ENCODE data around the gene IL12RB1. TPM values are rescaled to one million over a fixed set of nuclear protein-coding genes. Genes with fewer than 3 reads are reported as not detected.

The IL12RB1 gene
- total and polyA plus RNA-seq, 2 donors (not counting 3 experiments of a cell fraction or from before 2014, with no cell fraction given): not detected

DNA sequence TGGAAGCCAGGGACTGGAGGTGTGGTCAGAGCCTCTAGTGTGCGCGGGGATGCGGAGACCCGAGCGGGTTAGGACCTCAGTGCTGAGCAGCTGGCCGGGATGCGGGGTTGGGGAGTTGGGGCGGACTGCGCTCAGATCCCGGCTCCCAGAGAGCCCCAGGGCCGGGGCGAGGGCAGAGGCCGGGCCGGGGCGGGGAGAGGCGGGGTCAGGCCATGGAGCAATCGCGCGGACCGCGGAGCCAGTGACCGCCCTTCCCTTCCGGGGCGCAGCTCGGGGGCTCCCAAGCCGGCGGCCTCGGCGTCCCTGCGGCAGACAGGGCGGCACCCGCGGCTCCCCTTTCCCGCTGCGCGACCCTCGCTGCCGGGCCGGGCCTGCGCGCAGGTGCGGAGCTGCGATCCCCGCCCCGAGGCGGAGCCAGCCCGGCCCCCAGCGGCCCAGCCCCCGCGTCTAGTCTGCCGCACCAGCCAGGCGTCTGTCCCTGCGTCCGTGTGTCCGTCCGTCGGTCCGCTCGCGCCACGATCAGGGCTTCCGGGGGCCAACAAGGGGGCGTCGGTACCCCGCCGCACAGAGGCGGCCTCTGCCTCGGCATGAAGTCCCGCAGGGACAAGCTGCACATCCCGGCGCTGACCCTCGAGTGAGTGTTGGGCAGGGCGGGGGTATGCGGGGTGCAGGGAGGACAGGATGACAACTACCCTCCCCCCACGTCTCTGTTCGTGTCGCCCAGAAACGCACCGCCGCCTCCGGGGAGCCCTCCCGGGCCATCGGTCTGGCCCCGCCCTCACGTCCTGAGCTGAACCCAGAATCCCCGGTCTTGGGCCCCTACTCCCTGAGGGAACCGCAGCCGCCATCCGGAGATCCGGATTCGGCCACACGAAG lies 23.2 kb upstream of the IL12RB1 start:
- intact Hi-C loops (cut with micrococcal nuclease) (loop anchor here (10.0 kb wide), 1 partner anchor 215 kb away; the partner anchor contains the start of gene LSM4), dilution Hi-C loops (cut with MboI; ENCODE audit: extremely low pct_ligation_motif_present, low sequenced_read_pairs) (no loop called here)
- H3K9me1 ChIP-seq (replicated peaks; ENCODE audit: control insufficient read depth, extremely low read depth, insufficient read depth, low read length): no peaks in the 10 kb centered on the region
- no peak overlapping the region for H3K9ac ChIP-seq (replicated peaks; ENCODE audit: extremely low read depth, insufficient read depth, low read length)
- TF ChIP-seq GATA2 (IDR thresholded peaks at IDR 0.05; ENCODE audit: insufficient read depth, insufficient read length, low read depth, low read length): no peak
- TF ChIP-seq EZH2 (IDR thresholded peaks at IDR 0.05; ENCODE audit: borderline replicate concordance, low read depth, low read length, severe bottlenecking): no peak
- no peak for TF ChIP-seq JUN (IDR thresholded peaks at IDR 0.05; ENCODE audit: borderline replicate concordance, insufficient read depth, insufficient read length, low read depth)
- no peak for TF ChIP-seq MAX (IDR thresholded peaks at IDR 0.05; ENCODE audit: insufficient read depth, insufficient read length)
- TF ChIP-seq MYC (IDR thresholded peaks at IDR 0.05; ENCODE audit: low read depth, low read length): no peak
- TF ChIP-seq POLR2AphosphoS5 (IDR thresholded peaks at IDR 0.05; ENCODE audit: insufficient read depth, low read depth, low read length): peak; percentile 9
- H3K9me3 ChIP-seq (replicated peaks; ENCODE audit: control insufficient read depth, insufficient read depth, low read length): no peaks in the 10 kb centered on the region
- peak overlapping the region; percentile 20 to 41 (median 30) for H3K4me3 ChIP-seq (replicated peaks in 1 of 3; ENCODE audit: insufficient read depth in 1 of 3, low read depth in 1 of 3, low read length in 3 of 3)
- no peaks in the 10 kb centered on the region for H3K79me2 ChIP-seq (ENCODE audit: control insufficient read depth, insufficient read depth, low read length)
- ChIA-PET CTCF (interaction anchor here (0.6 to 6.4 kb wide), 7 partner anchors 56 to 261 kb away, joined by 3 to 210 read pairs (median 4); a partner anchor contains a TSS), POLR2A (no interaction called here)
- H3K27ac ChIP-seq (ENCODE audit: insufficient read depth, low read depth, low read length): no peak overlapping the region
- no peaks in the 10 kb centered on the region for H3K4me1 ChIP-seq (ENCODE audit: control insufficient read depth, extremely low read depth, insufficient read depth, low read length)
- FAIRE-seq (no peak), DNase-seq (ENCODE audit: low read depth, low spot score) (no peak)
- no peaks in the 10 kb centered on the region for H3K36me3 ChIP-seq (ENCODE audit: control insufficient read depth in 2 of 2, extremely low read depth in 1 of 2, insufficient read depth in 2 of 2, low read length in 2 of 2)
- no peaks in the 10 kb centered on the region for H4K20me1 ChIP-seq (replicated peaks; ENCODE audit: control insufficient read depth, extremely low read depth, insufficient read depth, low read length)
- peaks cover 0 to 7% of the 10 kb centered on the region in 2 experiments for H3K27me3 ChIP-seq (ENCODE audit: control insufficient read depth in 2 of 2, insufficient read depth in 2 of 2, low read length in 2 of 2)
- H3K4me2 ChIP-seq (ENCODE audit: insufficient read depth, low read length): peak overlapping the region; percentile 40
- H2AFZ ChIP-seq (ENCODE audit: low read depth, low read length): peak overlapping the region; percentile 79
- BruUV-seq (replicated peaks): no TSS peak

All from endothelial cell of umbilical vein (primary cell).